ENCODE results near the gene KRTCAP2. TPM values are rescaled to one million over a fixed set of nuclear protein-coding genes. Genes with fewer than 3 reads are reported as not detected.

Gene KRTCAP2
- total RNA-seq, 1 donor, result 65.6 TPM

GRCh38 chr1:155202731-155203515 is 29.8 kb upstream of the KRTCAP2 start:
- DNase-seq (ENCODE audit: low read depth), result no peak
- no peak for TF ChIP-seq CTCF (IDR thresholded peaks at IDR 0.05; ENCODE audit: insufficient read depth, low read depth, low read length)
- H3K4me3 ChIP-seq (ENCODE audit: low read depth, low read length), result no peak overlapping the region

DNA sequence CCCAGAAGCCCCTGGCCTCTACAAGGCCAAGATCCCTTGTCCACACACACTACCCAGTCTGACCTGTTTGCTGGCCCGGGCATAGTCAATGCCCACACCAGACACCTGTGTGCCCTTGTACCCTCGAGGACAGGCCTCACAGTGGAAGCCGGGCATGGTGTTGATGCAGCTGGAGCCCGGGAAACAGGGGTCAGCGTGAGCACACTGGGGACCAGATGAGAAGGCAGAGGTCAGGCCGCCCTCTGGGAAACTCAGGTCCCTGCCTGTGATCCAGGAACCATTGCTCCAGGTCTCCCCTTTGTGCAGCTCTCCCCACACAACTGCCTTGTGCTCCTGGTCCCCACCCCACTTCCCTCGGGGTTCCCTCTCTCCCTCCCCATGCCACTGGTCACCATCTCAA is 29.1 kb upstream of the KRTCAP2 start:
- no peak for TF ChIP-seq CTCF (IDR thresholded peaks at IDR 0.05; ENCODE audit: insufficient read depth, low read depth, low read length)
- no peak for DNase-seq (ENCODE audit: low read depth)
- H3K4me3 ChIP-seq (ENCODE audit: low read depth, low read length), result no peak overlapping the region

DNA sequence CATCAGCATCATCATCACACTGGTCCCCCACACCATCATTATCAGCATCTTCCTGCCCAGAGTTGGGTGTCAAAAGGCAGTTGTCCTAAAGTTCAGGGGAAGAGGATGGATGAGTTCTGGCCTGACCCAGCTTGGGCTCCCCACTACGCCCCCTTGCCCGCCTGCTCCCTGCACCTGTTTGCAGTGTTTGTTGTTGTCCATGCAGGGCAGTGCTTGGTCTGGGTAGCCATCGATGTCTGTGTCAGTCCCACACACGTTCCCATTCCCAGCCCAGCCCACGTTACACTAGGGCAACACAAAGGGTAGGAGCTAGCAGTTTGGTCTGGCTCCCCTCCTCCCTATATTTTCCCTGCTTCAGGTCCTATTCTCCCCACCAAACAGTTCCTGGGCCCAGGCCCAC is 27.8 kb upstream of the KRTCAP2 start:
- no peak overlapping the region for H3K4me3 ChIP-seq (ENCODE audit: low read depth, low read length)
- no peak for TF ChIP-seq CTCF (IDR thresholded peaks at IDR 0.05; ENCODE audit: insufficient read depth, low read depth, low read length)
- no peak for DNase-seq (ENCODE audit: low read depth)

GRCh38 chr1:155199792-155200191 is 26.7 kb upstream of the KRTCAP2 start:
- no peak for DNase-seq (ENCODE audit: low read depth)
- TF ChIP-seq CTCF (IDR thresholded peaks at IDR 0.05; ENCODE audit: insufficient read depth, low read depth, low read length), result no peak
- H3K4me3 ChIP-seq (ENCODE audit: low read depth, low read length), result no peak overlapping the region

DNA sequence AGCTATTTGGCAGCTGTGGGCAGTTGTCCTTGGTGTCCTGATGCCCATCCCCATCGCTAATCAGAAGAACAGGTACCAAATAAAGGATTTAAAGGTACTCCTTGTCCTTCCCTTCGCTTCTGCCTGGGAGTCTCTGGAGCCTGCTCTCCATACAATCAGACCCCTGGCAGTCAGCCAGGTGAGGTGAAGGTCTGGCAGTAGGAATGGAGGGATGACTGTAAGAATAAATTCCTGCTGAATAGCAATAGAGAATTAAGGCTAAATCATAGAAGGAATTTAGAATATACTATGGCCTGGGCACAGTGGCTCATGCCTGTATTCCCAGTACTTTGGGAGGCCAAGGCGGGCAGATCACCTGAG is 25.4 kb upstream of the KRTCAP2 start:
- no peak for TF ChIP-seq CTCF (IDR thresholded peaks at IDR 0.05; ENCODE audit: insufficient read depth, low read depth, low read length)
- no peak overlapping the region for H3K4me3 ChIP-seq (ENCODE audit: low read depth, low read length)
- DNase-seq (ENCODE audit: low read depth), result no peak

- DNase-seq (ENCODE audit: low read depth), result no peak
- TF ChIP-seq CTCF (IDR thresholded peaks at IDR 0.05; ENCODE audit: insufficient read depth, low read depth, low read length), result no peak
- H3K4me3 ChIP-seq (ENCODE audit: low read depth, low read length), result no peak overlapping the region
Measured at GRCh38 chr1:155197901-155198546, 24.9 kb upstream of the KRTCAP2 start.
